Measurements from ENCODE around the gene OR2B6.

The OR2B6 gene

DNA sequence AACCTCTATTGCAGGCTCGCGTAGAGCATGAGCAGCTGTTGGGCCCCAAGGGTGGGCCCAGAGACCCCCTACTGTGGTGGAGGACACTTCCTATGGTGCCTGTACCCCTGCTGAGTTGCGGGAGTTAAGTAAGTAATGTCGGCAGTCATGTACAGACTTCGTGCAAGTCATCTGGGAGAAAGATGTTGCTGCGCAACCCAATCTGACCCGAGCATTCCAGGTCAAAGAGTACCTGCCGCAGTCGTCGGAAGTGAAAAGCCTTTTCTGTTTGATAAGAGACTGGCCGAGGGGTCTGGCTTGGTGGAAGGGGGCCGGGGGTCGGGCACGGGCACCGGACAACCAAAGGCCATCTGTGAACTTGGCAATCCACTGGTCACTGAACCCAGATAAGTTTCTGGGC, 44.3 kb downstream of the OR2B6 start:
- no peak for DNase-seq

DNA sequence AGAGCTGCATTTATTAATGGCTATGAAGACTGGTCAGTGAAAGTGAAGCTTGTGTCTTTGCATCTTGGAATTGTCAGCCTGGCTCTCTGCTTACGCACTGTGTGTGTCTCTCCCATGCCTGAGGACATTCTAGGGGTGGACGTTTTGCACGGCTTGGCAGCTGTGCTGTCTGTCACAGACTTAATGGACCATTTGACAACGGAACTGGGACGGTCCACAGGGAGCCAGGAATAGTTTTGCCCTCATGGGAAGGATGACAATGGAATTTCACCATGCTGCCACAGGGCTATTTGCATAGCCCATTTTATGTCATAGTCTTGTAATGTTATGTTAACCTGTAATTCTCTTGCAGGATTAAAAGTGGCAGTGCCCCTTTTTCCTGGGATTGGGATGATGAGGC, 44.7 kb downstream of the OR2B6 start:
- DNase-seq = no peak

DNA sequence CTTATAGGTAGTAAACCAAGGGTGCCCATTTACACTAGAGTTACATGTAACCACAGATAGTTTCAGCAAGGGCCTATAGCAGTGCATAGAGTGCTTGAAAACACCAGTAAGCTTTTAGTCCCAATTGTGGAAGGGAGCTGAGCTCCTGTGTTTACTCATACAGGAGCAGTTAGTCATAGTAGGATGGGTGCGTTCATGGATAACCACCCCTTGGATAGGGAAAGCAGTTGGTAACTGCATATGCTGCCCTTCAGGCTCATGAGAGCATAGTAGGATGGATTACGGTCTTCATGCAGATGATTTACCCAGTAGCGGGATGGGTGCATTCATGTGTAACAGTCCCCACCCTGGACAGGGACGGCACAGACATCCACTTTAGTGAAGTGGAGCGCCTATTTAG, 45.1 kb downstream of the OR2B6 start:
- no peak for DNase-seq

DNA sequence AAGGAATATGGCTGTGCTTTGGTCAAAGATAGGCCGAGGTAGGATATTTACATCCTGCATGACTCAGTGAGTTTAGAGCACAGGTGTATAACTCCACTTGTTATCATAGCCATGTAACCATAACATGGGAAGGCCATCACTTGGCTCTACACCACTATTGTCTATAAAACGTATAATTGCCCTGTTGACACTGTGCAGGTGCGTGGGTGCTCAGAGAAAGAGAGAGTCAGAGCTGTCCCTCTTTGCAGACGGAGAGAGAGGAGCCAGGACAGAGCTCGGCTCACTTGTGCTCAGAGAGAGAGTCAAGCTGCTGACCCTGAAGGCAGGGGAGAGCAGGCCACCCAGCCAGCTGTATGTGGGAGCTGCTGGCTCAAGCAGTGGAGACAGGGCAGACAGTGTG, 46.0 kb downstream of the OR2B6 start:
- no peak for DNase-seq

DNA sequence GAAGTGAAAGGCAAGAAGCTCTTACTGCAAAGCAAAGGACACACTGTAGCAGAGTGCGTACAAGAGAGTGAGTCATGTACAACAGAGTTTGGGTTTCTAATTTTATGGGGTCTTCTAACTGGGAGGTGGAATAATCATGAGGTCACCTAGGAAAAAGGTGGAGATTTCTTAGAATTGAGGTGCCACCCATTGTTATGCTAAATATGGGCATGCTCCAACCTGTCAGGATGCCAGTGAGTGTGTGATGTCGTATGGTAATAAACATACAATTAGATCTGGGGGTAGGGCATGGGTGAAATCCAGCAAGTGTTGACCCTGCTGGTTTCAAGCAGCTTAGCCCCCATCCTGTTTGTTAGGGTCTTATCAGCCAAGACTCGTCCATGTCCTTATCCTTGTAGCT, 46.6 kb downstream of the OR2B6 start:
- DNase-seq = no peak

DNA sequence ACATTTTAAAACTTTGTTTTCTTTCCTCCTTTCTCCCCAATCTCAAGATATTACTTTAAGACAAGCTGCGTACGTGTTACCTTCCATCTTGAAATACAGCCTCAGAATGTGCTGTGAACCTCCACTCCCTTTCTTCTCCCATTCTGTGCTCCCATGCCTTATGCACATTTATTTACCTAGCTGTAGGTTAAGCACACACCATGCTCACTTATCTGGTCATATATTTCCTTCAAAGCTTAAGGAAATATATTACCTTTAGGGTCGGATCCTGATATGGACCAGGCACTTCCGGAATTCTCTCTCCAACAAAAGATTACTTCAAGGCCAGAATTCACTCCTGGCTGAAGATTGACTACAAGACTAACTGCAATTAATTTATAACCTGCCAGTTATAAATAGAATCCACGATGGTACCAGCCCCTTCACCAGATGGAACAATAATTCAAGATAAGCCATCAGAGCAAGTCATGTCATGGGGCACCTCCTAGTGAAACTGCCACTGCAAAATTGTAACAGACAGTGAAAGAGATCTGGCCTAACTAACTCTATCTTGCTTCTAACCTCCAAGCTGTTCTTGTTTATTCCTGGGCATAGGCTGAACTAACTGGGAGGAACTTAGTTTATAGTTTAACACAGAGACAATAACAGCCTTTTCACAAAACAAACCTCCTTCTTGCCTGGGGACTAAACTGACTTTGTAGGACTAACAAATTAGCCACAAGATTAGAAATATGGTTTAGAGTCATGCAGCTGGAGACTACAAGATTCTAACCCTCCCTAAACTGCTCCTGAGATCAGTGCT, 47.5 kb downstream of the OR2B6 start:
- no peak for DNase-seq

DNA sequence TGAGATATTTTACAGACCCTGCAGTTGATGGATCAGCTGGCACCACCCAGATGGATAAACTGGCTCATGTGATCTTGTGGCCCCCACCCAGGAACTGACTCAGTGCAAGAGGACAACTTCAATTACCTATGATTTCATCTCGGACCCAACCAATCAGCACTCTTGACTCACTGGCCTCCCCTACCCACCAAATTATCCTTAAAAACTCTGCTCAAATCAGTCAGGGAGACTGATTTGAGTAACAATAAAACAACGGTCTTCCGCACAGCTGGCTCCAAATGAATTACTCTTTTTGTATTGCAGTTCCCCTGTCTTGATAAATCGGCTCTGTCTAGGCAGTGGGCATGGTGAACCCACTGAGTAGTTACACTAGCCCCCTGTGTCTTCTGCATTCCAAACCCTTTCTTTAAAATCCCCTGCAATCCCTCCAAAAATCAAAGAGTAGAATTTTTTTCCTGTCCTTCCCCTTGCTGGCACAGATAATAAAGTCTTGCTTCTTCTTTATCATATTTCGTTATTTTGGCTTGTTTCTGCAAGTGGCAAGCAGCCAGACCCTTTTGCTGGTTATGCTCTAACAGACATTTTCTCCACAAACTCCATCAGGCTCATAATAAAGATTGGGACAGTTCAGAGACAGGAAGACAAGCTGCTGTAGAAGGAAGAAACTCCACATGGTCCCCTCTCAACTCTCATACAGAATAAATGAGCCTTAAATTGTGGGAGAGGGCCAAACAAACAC, 48.3 kb downstream of the OR2B6 start:
- no peak for DNase-seq

DNA sequence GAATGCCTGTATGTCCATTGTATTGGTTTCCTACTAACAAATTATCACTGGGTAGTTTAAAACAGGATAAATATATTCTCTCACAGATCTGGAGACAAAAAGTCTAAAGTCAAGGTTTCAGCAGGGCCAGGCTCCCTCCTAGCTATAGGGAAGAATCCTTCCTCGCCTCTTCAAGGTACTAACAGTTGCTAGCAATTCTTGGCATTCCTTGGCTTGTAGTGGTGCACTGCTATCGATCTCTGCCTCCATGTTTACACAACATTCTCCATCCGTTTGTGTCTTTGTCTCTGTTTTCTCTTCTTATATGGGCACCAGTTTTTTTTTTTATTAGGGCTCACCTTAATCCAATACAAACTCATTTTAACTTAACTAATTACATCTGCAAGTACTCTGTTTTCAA, 48.9 kb downstream of the OR2B6 start:
- no peak for DNase-seq

All from T1000 (cell line).